GM19328 (cell line): ENCODE measurements around the gene RFPL4AL1.
"Not testable (repeated sequence)": the region's sequence is repeated elsewhere in the genome, so short reads cannot be mapped to it uniquely, and the experiment has no call there.

Source experiments
- ATAC-seq: cut with Tn5 transposase; IDR thresholded peaks from one replicate; pipeline ENCODE4 v1.9.1; 2021; ENCODE audit warnings: mild to moderate bottlenecking, moderate library complexity; ENCODE audit not compliant: unreplicated experiment

RFPL4AL1 gene

DNA sequence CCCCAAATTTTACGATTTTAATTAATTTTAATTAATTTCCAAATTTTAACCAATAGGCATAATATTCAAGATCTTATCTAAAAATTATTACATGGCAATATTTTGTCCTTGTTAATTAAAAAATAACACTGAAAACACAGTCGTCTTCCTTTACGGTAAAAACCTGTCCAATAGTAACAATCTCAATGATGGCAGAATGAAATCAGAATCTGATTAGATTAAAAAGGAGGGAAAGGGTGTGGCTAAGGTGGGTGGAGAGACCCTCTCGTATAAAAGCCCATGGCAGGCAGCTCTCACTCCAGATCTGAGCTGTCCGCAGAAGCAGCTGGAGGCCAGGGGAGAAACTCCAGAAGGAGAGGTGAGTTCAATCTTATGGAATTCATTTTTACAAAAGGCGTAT, at the start of gene RFPL4AL1:
RFPL4AL1 (plus strand) TSS at position 301 of the 400 bp plus-strand sequence. CDS start 2,687 bp downstream, outside the sequence.
- ATAC-seq: not testable (repeated sequence)

- ATAC-seq: no peak
Observed at GRCh38 chr19:55720214-55720746, 48.6 kb upstream of the RFPL4AL1 start.

GRCh38 chr19:55720801-55721200, 48.1 kb upstream of the RFPL4AL1 start:
- no peak for ATAC-seq

GRCh38 chr19:55723491-55723890, 45.4 kb upstream of the RFPL4AL1 start:
- no peak for ATAC-seq

DNA sequence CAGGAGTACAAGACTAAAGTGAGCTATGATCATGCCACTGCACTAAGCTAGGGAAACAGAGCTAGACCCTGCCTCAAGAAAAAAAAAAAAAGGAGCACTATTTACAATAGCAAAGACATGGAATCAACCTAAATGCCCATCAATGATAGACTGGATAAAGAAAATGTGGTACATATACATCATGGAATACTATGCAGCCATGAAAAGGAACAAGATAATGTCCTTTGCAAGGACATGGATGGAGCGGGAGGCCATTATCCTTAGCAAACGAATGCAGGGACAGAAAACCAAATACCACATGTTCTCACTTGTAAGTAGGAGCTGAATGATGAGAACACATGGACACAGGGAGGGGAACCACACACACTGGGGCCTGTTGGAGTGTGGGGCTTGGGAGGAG, 38.5 kb upstream of the RFPL4AL1 start:
- ATAC-seq: not testable (repeated sequence)

DNA sequence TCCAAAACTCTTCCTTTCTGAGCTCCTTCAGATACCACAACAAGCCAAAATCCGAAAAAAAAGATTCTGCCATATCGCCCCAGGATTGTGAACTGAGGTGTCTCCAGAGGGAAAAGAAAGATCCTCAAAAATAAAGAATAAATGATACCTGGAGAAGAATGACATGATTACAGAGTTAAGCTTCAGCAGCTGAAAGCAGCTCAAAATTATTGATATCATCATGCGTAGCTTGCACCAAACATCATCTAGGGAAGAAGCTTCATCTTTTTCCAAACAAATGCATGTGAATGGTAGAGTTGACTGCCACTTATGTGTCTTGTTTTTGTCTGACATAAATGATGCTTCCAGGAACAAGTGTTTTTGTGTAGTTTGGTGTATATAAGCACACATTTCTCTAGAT, 30.6 kb upstream of the RFPL4AL1 start, which contains the start of gene NLRP9:
NLRP9 (minus strand) TSS at position 101 of the 400 bp plus-strand sequence; CDS start at position 73, 28 bp downstream.
- no peak for ATAC-seq

DNA sequence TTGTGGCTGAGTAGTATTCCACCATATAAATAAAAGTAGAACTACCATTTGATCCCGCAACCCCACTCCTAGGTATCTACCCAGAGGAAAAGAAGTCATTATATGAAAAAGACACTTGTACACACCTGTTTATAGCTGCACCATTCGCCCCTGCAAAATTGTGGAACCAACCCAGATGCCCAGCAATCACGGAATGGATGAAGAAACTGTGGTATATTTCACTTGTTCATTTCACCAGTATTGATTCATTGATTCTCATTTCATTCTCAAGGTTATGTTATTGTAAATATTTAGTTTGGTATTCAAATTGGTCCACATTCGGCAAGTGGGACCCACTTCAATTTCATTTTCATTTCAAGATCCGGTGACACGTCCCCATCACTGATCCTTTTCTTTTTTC, 18.2 kb upstream of the RFPL4AL1 start:
- no peak for ATAC-seq

GRCh38 chr19:55753401-55753800, 15.5 kb upstream of the RFPL4AL1 start:
- ATAC-seq: no peak

DNA sequence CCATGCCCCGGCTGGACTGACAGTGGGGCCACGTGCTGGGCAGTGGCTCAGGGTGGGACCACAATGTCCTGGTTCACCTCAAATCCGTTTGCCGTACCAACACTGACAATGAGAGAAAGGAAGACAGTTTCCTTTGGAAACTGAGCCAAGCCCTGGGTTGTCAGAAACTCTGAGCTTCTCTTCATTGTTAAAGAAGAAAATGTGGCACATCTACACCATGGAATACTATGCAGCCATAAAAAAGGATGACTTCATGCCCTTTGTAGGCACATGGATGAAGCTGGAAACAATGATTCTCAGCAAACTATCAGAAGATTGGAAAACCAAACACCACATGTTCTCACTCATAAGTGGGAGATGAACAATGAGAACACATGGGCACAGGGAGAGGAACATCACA, 12.1 kb upstream of the RFPL4AL1 start:
- not testable (repeated sequence) for ATAC-seq

DNA sequence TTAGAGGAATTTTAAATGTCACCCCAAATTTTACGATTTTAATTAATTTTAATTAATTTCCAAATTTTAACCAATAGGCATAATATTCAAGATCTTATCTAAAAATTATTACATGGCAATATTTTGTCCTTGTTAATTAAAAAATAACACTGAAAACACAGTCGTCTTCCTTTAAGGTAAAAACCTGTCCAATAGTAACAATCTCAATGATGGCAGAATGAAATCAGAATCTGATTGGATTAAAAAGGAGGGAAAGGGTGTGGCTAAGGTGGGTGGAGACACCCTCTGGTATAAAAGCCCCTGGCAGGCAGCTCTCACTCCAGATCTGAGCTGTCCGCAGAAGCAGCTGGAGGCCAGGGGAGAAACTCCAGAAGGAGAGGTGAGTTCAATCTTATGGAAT, 10.1 kb upstream of the RFPL4AL1 start, which contains the start of gene RFPL4A:
RFPL4A (plus strand) TSS at position 301 of the 400 bp plus-strand sequence. CDS start 2,704 bp downstream, outside the sequence.
- ATAC-seq: not testable (repeated sequence)

GRCh38 chr19:55766466-55766865, 2.5 kb upstream of the RFPL4AL1 start:
- ATAC-seq: no peak

DNA sequence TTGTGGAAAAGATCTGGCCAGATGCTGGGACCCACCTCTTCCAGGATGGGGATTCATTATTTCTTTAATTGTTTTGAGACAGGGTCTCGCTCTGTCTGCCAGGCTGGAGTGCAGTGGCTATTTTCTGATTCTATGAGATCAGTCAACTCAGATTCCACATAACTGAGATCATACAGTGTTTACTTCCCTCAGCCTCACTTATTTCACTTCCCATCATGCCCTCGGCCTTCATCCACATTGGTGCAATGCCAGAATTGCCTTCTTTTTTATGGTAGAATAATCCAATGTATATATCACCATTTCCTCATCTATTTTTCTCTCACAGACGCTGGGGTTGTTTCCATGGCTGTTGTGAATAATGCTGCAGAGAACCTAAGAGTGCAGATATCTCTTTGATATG, 714 bp downstream of the RFPL4AL1 start:
- not testable (repeated sequence) for ATAC-seq

GRCh38 chr19:55777528-55777927, 8.6 kb downstream of the RFPL4AL1 start:
- no peak for ATAC-seq

GRCh38 chr19:55778331-55778730, 9.4 kb downstream of the RFPL4AL1 start:
- ATAC-seq: no peak

GRCh38 chr19:55781112-55781511, 12.2 kb downstream of the RFPL4AL1 start:
- no peak for ATAC-seq

DNA sequence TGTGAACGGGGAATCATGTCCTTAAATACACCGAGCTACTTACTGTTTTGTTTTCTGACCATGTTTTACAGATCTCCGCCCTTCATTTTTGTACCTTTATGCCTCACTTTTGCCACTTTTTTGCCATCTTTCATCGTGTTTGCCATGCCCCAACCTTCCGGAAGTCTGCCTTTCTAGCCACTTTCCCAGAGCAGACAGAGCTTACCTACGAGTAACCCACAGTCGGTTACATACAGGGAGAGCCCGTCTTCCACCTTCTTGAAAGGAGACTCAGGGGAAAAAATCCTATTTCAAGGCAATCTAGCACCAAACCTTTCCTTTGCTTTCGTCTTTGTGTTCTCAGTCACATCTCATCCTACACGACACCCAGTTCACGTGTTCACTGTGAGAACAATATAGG, 26.1 kb downstream of the RFPL4AL1 start:
- ATAC-seq: no peak

GRCh38 chr19:55801416-55801815, 32.5 kb downstream of the RFPL4AL1 start:
- ATAC-seq: no peak

- no peak for ATAC-seq
Observed at GRCh38 chr19:55802281-55802680, 33.4 kb downstream of the RFPL4AL1 start.

GRCh38 chr19:55809381-55810058, 40.6 kb downstream of the RFPL4AL1 start:
- ATAC-seq: no peak

GRCh38 chr19:55811340-55811739, 42.4 kb downstream of the RFPL4AL1 start:
- ATAC-seq: no peak

- no peak for ATAC-seq
Observed at GRCh38 chr19:55812449-55812848, 43.5 kb downstream of the RFPL4AL1 start.

- ATAC-seq: no peak
Observed at GRCh38 chr19:55813906-55814305, 45.0 kb downstream of the RFPL4AL1 start.
